Inflammatory macrophage treated with lipopolysaccharide for 1 hour (primary cell): ENCODE data around the gene RETSAT.
"Not testable (repeated sequence)": the region's sequence is repeated elsewhere in the genome, so short reads cannot be mapped to it uniquely, and the experiment has no call there.

Experiments
- DNase-seq, 2 donors: peaks; one replicate each; pipeline ENCODE4 v3.0.0-alpha.2; 2020 to 2022

RETSAT gene

DNA sequence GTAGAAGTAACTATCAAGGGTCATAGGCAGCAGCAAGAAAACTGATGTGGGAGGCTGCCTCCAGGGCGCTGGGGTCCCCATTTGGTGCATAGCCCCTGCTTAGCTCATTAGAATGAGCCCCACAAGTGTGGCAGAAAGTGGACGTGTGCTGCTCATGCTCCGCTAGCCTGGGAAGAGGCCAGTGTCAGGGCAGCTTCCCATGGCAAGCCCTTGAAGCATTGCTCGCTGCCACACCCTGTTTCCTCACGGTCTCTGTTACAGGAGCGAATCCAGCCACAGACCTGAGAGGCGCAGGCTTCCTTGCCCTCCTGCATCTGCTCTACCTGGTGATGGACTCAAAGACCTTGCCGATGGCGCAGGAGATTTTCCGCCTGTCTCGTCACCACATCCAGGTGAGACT is 22.8 kb upstream of the RETSAT start:
- no peak for DNase-seq

DNA sequence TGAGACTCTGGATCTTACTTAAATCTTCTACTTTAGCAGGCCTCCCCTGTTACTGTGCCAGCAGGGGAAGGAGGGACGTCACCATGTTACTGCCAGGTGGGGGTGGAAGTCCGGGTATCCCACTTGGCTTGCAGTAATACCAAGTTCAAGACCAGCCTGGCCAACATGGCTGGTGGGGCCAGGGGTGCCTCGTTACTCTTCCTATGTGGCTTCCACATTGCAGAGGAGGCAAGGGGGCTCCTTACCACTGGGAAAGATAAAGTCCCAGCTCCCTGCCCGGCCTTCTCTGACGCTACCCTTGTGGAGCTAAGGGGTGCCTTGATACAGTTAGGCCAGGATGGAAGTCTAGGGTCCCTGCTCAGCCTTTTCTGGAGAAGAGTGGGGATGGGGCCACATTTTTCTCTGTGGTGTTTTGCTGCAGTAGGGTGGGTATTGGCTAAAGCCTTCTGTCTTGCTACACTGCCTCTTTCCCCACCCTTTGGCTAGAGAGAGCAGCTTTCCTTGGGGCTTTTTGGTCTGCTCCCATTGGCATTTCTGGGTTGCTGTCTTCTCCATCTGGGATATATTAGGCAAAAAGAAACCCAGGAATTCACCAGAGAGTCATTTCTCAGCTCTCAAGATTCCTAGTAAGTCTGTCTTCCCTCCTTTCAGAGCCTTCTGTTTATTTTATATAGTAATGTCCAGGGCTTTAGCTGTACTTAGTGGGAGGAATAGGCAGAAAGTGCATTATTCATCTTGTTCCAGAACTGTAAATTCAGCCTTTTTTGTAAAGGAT is 22.1 kb upstream of the RETSAT start:
- no peak for DNase-seq

DNA sequence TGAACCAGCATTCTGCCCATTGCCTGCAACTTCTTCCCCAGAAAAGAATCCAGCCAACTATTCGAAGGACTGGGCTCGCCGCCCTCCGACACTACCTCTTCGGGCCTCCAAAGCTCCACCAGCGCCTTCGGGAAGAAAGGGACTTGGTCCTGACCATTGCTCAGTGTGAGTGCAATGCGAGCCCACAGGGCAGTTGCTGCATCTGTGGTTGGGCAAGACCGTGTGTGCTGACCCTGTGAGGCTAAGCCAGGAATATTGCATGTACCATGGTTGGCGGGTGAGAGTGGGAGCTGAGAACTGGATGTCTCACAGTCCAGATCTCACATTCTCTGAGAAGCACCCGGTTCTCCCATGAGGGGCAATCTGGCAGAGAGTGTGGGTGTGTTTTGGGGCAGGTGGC is 16.7 kb upstream of the RETSAT start:
- DNase-seq: no peak

DNA sequence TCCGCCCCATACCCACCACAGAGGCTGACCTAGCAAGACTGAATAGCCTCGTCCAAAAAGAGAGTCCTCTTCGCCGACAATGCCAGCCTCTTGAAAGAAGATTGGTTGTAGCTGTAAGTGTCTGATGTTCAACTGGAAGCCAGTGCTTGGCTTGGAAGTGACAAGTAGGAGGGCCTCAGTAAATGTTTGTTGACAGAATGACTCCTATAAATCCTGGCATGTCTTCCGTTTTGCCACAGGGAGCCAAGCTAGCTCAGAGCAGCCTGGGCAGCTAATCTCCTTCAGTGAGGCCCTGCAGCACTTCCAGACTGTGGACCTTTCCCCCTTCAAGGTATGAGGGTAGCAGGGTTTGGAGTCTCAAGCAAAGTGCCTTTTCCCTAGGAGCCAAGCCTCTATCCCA is 15.2 kb upstream of the RETSAT start:
- no peak for DNase-seq

DNA sequence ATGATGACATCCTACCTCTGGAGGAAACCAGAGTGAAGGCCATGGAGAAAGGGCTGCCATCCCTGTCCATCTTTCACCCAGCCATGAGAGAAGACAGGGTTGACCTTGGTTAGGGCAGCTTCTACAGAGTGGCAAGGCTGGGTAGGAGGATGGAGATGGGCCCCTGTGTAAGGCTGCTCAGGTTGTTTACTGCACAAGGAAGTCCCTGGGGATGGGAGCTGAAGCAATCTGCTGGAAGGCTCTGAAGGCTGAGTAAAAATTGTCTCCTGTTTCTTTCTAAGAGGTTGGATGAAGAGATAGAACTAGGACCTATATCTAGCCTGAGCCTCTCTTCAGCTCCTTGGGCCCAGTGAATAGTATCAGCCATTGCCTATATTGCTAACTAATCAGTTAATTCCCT is 14.6 kb upstream of the RETSAT start:
- no peak for DNase-seq

DNA sequence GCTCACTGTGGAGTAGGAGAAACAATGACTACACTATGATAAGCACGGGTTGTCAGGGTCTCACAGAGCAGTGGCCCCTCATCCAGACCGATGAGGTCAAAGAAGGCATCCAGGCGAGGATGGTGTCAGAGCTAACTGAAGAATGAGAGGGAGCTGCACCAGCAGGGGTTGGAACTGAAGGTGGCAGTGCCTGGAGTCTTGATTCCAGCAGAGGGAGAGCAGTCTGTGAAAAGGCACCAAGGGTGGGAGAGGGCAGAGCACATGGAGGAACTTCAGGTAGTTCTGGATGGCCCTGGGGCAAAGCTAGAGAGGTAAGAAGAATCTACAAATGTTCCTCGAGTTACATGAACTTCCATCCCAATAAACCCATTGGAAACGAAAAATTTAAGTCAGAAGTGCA is 12.9 kb upstream of the RETSAT start:
- no peak for DNase-seq

DNA sequence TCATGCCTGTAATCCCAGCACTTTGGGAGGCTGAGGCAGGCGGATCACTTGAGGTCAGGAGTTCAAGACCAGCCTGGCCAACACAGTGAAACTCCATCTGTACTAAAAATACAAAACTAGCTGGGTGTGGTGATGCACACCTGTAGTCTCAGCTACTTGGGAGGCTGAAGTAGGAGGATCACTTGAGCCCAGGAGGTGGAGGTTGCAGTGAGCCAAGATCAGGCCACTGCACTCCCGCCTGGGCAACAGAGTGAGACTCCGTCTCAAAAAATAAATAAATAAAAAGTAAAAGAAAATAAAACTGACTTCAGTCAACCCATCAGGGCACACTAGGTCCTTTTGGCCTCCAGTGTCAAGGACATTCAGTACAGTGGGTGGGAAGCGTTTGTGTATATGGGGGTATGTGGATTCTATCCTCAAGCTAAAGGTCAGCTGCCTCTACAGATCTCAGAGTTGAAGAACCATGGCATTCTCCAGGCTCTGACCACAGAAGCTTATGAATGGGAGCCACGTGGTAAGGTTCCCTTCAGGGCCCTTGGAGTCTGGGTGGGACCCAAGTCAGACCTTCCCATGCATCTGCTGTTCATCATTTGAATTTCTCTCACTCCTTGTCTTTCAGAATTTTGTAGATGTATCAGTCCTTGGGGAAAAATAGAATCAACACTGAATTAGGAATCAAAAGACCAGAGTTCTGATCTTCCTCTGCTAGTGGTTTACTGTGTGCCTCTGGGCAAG is 8.5 kb upstream of the RETSAT start:
- not testable (repeated sequence) for DNase-seq

DNA sequence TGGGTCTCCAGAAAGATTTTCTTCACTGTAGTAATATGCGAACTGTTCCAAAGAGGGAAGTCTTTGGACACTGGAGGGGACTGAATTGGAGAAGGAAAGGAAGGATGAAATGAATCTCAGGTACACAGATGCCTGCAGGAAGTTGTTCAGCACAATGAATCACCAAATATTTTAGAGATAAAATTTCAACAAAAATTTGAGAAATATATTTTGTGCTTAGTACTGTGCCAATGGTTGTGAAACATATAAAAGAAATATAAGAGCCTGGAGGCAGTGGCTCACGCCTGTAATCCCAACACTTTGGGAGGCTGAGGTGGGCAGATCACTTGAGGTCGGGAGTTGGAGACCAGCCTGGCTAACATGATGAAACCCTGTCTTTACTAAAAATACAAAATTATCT is 3.4 kb upstream of the RETSAT start:
- no peak for DNase-seq

DNA sequence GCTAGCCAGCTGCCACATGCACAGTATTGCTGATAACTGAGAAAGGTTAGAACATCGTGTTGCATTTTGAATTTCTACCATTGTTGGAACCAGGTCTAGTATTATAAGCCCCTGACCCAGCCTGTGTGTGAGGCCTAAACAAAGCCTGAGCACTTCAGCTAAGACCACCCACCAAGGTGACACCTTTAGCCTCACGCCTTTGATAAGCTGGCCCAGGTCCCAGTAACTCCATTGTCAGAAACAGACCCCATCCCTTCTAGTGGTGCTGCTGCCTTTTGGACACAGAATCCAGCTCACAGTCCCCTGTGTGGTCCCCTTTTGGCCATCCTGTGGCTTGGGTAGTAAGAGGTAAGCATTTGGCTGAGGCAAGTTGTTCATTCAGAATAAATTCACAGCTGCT is 1.9 kb upstream of the RETSAT start:
- no peak for DNase-seq

DNA sequence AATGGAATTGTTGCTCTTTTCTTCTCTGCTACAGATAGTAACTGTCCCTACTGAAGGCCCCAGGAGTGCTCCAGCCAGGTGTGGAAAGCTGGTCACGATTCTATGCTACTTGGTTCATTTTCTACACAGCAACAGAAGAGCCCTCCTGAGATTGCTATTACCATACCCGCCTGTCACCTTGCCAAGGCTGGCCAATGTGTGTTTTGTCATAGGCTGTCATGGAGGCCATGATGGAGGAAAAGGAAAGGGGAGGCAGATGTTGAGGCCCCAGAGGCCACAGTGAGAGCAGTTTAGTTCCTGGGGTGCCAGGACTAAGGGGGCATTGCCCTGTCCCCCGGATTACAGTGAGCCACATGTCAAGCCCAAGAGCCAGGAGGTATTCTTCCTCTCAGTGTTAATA is 1.2 kb upstream of the RETSAT start:
- DNase-seq: no peak

DNA sequence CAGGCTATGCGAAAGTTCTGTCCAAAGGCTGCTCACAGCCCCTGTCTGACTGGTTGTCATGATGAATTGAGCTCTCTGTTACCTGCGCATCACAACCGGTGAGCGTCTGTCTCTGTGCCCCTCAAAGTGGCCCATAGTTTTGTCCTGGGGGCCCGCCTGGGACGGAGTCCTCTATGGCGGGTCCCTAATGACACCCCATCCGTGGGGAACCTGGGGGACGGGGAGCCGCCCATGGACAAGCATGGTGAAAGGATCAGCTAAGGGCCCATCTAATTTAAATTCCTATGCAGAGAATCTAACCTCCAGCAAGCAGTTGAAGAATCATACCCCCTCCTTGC is 714 bp upstream of the RETSAT start:
- DNase-seq: peak in 1 of 2 donors; percentile 1

DNA sequence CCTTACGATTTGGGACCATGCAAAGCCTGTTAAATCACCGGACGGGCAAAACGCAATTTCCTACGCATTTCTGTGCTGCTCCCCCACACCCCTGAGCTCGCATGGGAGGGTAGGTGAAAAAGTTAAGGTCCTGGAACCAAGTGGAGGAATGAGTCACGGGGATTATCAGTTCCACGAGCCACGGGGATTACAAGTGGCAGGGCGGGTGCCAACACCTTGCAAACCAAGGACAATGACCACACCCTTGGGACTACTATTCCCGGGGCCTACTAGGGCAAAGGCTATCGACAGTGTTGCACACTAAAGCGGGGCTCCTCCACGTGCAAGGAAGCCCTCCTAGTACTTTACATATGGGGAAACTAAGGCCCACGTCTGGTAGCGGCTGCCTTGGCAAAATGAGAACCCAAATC is 447 bp downstream of the RETSAT start:
- peak in 1 of 2 donors; percentile 8 for DNase-seq

DNA sequence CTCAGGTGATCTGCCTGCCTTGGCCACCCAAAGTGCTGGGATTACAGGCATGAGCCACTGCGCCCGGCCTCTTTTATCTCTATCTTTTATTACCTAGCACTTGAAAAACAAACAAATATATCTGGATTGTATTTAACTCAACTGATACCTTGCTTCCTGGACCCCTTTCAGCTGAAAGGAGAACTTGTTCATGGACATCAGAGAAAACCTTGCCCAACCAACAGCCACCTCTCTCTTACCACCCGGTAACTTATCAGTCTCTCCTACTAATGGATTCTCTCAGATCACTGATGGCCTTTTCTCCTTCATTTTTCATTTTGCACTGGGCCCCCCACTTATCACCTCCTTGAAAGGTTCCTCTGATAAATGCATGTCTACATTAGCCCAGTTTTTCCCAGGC is 6.7 kb downstream of the RETSAT start:
- no peak for DNase-seq

DNA sequence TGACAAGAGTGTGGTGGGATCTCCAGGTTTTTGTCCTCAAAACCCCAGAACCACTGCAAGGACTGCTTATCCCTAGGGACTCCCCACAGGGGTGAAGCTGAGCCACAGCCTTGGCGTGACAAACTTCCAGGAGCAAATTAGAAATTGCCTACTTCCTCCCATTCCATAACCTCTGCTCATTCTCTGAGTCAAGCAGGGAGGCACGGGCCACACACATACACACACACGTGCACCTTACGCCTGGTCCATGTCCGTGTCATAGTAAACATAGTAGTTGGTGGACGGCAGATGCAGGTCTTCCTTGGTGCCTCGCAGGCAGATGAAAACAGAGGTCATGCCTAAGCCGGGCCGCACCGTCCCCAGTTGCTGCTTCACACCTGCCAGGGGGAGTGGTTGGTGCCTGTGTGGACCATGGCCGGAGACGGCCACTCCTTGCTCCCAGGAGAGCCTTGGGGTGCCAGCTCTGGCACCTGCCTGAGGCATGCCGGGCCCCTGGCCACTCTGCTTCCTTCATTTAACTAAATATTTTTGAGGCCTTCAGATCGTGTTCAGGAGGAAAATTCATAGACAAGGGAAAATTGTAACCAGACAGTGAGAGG is 9.9 kb downstream of the RETSAT start:
- DNase-seq: no peak

DNA sequence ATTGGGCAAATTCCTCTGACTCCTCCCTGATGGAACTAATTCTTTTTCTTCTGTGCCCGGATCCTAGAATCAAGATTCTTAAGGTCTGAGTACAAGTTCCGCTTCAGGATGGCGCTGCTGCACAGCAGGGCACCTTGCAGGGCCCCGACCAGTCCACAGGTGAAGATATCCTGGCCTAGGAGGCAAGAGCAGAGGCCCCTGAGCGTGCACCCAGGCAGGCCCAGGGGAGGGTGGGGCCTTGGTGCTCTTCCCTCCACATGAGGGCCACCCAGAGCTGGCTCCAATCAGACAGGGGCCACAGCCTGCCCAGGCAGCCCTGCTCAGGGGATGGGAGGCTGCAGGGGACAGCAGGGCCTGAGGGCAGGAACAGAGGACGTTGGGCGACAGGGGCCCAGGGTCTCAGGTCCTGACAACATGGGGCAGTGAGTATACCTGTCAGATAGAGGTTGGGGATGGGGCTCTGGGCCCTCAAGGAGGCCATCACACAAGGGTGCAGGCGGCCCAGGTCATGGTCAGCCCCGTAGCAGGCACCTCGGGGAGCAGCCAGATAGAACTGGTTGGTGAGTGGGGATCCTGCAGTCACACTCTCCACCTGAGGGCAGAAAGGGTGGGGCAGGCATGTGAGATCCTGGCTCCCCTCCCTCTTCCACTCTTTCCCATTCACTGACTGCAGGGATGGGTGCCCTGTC is 11.0 kb downstream of the RETSAT start:
- not testable (repeated sequence) for DNase-seq

DNA sequence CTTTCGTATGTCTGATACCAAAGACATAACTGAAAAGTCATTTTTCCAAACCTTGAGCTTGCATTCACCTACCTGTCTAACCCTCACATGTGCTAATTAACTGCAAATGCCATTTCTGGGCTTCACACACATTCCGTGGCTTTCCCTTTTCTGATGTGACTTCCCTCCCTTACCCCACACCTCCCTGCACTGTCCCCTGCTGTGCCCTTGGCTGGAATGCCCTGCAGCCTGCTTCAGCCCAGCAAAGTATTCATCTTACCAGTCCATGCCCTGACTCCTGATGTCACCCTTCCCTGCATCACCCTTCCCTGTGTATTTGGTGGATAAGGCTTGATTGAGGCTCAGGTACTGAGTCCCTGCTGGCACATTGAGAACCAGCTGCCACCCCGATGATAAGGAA is 12.2 kb downstream of the RETSAT start:
- no peak for DNase-seq

DNA sequence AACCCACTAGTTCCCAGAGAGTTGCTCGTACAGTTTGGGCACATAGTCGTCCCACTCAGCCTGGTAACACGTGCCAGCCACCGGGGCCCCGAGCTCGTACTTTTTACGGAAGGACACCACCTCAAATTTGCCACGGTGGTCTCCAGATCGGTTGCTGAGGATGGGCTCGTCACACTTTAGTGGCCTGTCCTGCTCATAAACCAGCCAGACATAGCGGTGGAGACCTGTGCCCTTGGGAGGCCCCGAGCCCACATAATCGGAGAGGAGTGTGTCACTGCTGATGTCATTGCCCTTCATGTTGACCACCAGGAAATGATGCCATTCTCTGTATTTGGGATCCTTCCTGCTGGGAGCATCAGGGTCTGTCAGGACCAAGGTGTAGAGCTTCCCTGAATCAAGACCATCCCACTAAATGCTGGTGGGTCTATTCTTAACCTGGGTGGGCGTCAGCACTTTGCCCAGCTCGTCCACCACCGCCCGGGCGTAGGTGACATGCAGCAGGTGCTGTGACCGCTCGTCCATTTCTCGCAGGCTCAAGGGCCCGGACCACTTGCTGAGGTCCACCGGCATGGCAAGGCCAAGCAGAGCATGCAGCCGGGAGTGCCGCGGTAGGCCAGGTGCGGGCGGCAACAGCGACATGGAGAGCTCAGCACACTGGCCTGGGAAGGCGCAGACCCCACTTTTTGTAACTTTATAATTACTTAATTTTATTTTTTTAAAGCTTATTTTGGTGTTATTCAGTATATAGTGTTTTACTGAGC is 12.9 kb downstream of the RETSAT start:
- DNase-seq: no peak

DNA sequence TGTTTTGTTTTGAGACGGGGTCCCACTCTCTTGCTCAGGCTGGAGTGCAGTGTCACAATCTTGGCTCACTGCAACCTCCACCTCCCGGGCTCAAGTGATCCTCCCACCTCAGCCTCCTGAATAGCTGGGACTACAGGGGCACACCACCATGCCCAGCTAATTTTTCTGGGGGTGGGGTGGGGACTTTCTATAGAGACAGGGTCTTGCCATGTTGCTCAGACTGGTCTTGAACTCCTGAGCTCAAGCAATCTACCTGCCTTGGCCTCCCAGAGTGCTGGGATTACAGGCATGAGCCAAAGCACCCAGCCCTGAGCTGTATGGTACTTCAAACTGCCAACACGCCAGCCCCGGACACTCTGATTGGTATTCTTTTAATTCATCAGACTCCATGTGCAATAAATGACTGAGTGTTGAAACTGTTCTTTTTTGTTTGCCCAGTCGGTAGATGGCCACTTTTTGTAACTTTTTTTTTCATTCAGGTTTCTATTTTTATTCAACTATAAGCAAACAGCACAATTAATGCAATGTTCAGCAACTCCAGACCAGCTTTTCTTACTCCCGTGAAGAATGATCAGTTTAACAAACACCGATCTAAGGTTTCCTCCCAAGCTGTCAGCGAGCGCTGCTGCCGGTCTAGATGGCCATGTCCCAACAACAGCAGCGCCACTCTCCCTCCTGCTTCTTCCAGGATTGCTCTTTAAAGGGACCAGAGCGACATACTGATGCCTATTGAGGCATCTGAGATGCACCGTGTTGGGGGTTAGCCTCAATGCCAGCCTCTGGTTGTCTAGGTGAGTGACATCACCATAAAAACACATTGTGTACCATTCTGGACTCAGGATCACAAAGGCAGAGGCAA is 14.1 kb downstream of the RETSAT start:
- no peak for DNase-seq

DNA sequence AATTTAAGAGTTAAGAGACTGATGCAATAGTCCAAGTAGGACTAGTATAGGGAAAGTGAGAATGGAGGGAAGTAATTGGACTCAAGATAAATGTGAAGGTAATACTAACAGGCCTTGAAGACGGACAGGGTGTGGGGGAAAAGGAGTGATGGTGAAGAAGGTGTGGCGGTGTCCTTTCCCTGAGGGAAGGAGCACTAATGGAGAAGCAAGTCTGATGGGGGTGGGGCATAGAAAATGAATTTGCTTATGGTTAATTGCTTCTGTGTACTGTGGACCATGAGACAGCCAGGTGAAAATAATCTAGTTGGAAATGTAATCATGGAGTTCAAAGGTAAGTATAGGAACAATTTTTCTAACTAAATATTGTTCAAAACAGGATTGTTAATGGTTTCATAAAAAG is 19.4 kb downstream of the RETSAT start:
- DNase-seq: no peak

DNA sequence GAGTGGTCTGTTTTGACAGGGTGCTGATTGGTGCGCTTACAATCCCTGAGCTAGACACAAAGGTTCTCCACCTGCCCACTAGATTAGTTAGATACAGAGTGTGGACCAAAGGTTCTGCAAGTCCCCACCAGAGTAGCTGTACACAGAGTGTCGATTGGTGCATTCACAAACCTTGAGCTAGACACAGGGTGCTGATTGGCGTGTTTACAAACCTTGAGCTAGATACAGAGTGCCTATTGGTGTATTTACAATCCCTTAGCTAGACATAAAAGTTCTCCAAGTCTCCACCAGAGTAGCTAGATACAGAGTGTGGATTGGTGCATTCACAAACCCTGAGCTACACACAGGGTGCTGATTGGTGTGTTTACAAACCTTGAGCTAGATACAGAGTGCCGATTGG is 20.5 kb downstream of the RETSAT start:
- DNase-seq: not testable (repeated sequence)

DNA sequence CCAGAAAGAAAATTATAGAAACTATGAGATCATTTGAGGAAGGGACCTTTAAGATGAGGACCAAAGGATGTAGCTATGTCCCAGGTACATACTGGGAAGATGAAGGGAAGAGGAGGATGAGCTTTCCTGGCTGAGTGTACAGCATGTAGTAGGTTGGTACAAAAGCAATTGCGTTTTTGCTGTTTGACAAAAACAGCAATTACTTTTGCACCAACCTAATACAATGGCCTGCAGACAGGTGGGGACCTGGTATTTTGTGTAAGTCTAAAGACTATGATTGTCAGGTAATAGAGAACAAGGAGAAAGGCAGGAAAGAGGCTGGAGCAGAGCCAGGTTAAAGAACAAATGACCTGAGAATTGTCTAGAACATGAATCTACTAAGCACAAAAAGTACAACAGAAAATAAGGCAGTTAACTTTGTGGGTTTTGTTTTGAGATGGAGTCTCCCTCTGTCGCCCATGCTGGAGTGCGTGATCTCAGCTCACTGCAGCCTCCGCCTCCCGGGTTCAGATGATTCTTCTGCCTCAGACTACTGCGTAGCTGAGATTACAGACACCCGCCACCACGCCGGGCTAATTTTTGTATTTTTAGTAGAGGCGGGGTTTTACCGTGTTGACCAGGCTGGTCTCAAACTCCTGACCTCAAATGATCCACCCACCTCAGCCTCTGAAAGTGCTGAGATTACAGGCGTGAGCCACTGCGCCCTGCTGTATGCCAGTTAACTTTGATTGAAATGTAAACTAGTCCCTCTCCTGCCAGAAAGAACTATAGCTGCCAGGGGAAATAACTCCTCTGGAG is 23.3 kb downstream of the RETSAT start:
- DNase-seq: no peak
